CD4-positive, alpha-beta T cell (primary cell): ENCODE measurements around the gene ITGA11. TPM values are rescaled to one million over a fixed set of nuclear protein-coding genes. Genes with fewer than 3 reads are reported as not detected.

Experiments
- ATAC-seq: fragments of 200-7000 bp; cut with Tn5 transposase; one replicate; pipeline ENCODE4 v1.10.0; 2022; ENCODE audit warnings: mild to moderate bottlenecking; ENCODE audit not compliant: poor library complexity
- CTCF ChIA-PET: fragments of 350-600 bp; sonication (Branson Sonifier 250); formaldehyde crosslinking; loops from one replicate; lab custom pipeline; 2021; ENCODE audit warnings: antibody characterized with exemption, inconsistent platforms; lab: Charles Lee
- POLR2A ChIA-PET: fragments of 350-600 bp; sonication (Branson Sonifier 250); formaldehyde crosslinking; loops from one replicate; lab custom pipeline; 2021; ENCODE audit warnings: antibody characterized with exemption, inconsistent platforms; lab: Charles Lee
- DNase-seq, 14 experiments: peaks; one replicate each; pipeline ENCODE4 v3.0.0-alpha.2; 2013 to 2020; ENCODE audit warnings: mixed read lengths in 2 of 14
- H3K27ac ChIP-seq, 2 donors: one replicate each; pipeline versions ENCODE4 v1.5.1 to v1.7.0; 2013; ENCODE audit warnings: low read length in 2 of 2, low read depth in 1 of 2, mild to moderate bottlenecking in 1 of 2
- H3K27me3 ChIP-seq, 2 experiments: 1 replicate in 1 of 2; 2 replicates in 1 of 2; pipeline versions ENCODE4 v1.6.1 to v1.7.0; 2013; ENCODE audit warnings: low read length in 2 of 2, control low read depth in 1 of 2, mild to moderate bottlenecking in 1 of 2, moderate library complexity in 1 of 2; ENCODE audit not compliant: insufficient read depth in 2 of 2, control insufficient read depth in 1 of 2
- H3K36me3 ChIP-seq: one replicate; pipeline ENCODE4 v1.6.1; 2013; ENCODE audit warnings: low read length, control low read depth; ENCODE audit not compliant: insufficient read depth
- H3K4me1 ChIP-seq: one replicate; pipeline ENCODE4 v1.6.1; 2013; ENCODE audit warnings: low read length, control low read depth; ENCODE audit not compliant: insufficient read depth
- H3K4me3 ChIP-seq: one replicate; pipeline ENCODE4 v1.5.1; 2013; ENCODE audit warnings: mild to moderate bottlenecking, low read length, moderate library complexity
- H3K9me3 ChIP-seq, 2 experiments: 1 replicate in 1 of 2; 2 replicates in 1 of 2; pipeline versions ENCODE4 v1.6.1 to v1.7.0; 2013; ENCODE audit warnings: low read length in 2 of 2, mild to moderate bottlenecking in 2 of 2, control low read depth in 1 of 2, moderate library complexity in 1 of 2; ENCODE audit not compliant: control insufficient read depth in 1 of 2, insufficient read depth in 1 of 2
- H3K27ac Mint-ChIP-seq: one replicate; pipeline ENCODE4 v1.8.0; 2020; ENCODE audit warnings: mixed read lengths
- H3K27me3 Mint-ChIP-seq: one replicate; pipeline ENCODE4 v1.8.0; 2021; ENCODE audit warnings: mixed read lengths
- H3K36me3 Mint-ChIP-seq: one replicate; pipeline ENCODE4 v1.8.0; 2021; ENCODE audit warnings: low read depth, mixed read lengths
- H3K4me1 Mint-ChIP-seq: one replicate; pipeline ENCODE4 v1.8.0; 2021; ENCODE audit warnings: low read depth, mixed read lengths
- H3K4me3 Mint-ChIP-seq: one replicate; pipeline ENCODE4 v1.8.0; 2020; ENCODE audit warnings: mild to moderate bottlenecking, mixed read lengths
- H3K9me3 Mint-ChIP-seq: one replicate; pipeline ENCODE4 v1.8.0; 2020; ENCODE audit warnings: mixed read lengths
- intact Hi-C, 2 experiments: fragments of 100-400 bp; cut with DNase I in 1 of 2; cut with micrococcal nuclease in 1 of 2; formaldehyde crosslinking; loops; one replicate each; pipeline versions ENCODE4 v1.15.1 to v1.9.0; 2023 to 2025; cut with DNase I, micrococcal nuclease
- total RNA-seq, 174 experiments: library from RNA in 2 of 174; stranded (reverse) in 2 of 174; gene quantifications; one replicate each; pipeline ENCODE4 v1.2.3 and lab custom pipeline; 2021 to 2026
- TF ChIP-seq, protein P1 (sequence below): fragments of 200-600 bp; IDR thresholded peaks from one replicate; pipeline ENCODE4 v1.8.0; 2022; ENCODE audit warnings: antibody characterized with exemption, mild to moderate bottlenecking

Gene ITGA11
- total RNA-seq, 2 experiments from 2014 or later: 0.08 to 0.20 TPM

DNA sequence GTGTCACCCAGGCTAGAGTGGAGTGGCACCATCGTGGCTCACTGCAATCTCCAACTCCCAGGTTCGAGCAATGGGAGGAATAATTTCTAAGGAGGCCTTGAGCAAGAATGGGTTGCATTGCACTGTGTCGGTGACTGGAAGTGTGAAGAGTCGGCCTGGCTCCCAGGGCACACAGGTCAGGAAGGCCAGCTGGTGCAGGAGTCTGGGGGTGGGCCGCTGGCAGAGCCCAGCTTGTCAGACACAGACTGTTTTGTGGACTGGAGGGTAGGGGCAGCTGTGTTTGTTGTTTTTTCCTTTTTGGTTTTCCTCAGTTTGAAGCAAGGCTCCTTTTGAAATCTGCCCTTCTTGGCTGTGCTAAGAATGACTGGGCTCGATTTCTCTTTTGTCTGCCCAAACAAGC, 66.2 kb downstream of the ITGA11 start:
- intact Hi-C loops: no loop called here
- Mint-ChIP-seq H3K27me3 (no peaks in the 10 kb centered on the region), H3K9me3 (no peaks in the 10 kb centered on the region), H3K4me3 (no peak overlapping the region), H3K4me1 (peaks cover 8% of the 10 kb centered on the region), H3K36me3 (no peaks in the 10 kb centered on the region), H3K27ac (no peak overlapping the region)
- Histone ChIP-seq H3K4me1 (no peaks in the 10 kb centered on the region), H3K27ac (no peak overlapping the region), H3K36me3 (no peaks in the 10 kb centered on the region), H3K4me3 (no peak overlapping the region), H3K27me3 (peaks cover 0 to 3% of the 10 kb centered on the region in 2 experiments), H3K9me3 (no peaks in the 10 kb centered on the region)
- ATAC-seq (no peak), DNase-seq (no peak)
- ChIA-PET CTCF (no interaction called here), POLR2A (no interaction called here)
- TF ChIP-seq, protein P1, sequence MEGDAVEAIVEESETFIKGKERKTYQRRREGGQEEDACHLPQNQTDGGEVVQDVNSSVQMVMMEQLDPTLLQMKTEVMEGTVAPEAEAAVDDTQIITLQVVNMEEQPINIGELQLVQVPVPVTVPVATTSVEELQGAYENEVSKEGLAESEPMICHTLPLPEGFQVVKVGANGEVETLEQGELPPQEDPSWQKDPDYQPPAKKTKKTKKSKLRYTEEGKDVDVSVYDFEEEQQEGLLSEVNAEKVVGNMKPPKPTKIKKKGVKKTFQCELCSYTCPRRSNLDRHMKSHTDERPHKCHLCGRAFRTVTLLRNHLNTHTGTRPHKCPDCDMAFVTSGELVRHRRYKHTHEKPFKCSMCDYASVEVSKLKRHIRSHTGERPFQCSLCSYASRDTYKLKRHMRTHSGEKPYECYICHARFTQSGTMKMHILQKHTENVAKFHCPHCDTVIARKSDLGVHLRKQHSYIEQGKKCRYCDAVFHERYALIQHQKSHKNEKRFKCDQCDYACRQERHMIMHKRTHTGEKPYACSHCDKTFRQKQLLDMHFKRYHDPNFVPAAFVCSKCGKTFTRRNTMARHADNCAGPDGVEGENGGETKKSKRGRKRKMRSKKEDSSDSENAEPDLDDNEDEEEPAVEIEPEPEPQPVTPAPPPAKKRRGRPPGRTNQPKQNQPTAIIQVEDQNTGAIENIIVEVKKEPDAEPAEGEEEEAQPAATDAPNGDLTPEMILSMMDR: no peak

DNA sequence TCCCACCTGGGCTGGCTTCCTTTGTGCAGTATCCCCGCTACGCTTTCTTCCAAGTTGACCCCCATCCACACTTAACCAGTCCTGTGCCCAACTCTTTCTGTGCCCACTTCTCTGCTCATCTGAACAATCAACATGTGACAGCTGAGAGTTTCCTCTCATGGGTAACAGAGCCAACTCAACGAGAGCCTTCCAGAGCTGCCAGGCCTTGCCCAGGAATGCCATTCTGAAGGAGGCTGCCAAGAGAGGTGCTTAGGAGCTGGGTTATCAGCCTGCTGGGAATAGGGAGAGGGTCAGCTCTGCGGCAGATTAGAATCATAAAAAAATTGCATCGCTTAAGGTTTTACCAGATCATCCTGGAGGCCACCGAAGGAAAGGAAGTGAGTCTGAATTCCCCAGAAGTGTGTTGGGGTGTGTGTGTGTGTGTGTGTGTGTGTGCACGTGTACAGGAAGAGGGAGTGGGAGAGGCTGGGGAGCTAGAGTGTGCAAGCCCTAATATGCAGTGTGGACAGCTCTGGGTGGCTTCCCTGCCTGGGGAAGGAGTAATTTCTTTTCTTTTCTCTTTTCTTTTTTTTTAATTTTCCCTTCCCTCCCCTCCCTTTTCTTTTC, 66.7 kb downstream of the ITGA11 start:
- peaks cover 0 to 3% of the 10 kb centered on the region in 2 experiments for H3K27me3 ChIP-seq
- H3K36me3 ChIP-seq: no peaks in the 10 kb centered on the region
- no peak overlapping the region for H3K27ac ChIP-seq
- intact Hi-C loops: no loop called here
- TF ChIP-seq, protein P1: no peak
- no peaks in the 10 kb centered on the region for H3K4me1 ChIP-seq
- ATAC-seq (no peak), DNase-seq (no peak)
- H3K27me3 Mint-ChIP-seq: no peaks in the 10 kb centered on the region
- H3K36me3 Mint-ChIP-seq: no peaks in the 10 kb centered on the region
- H3K4me3 Mint-ChIP-seq: no peak overlapping the region
- ChIA-PET POLR2A (interaction anchor here (0.8 kb wide), 1 partner anchor 88 kb away, joined by 3 read pairs; the partner anchor contains the start of gene FEM1B), CTCF (no interaction called here)
- no peaks in the 10 kb centered on the region for H3K9me3 Mint-ChIP-seq
- no peak overlapping the region for H3K27ac Mint-ChIP-seq
- no peaks in the 10 kb centered on the region for H3K9me3 ChIP-seq
- peaks cover 8% of the 10 kb centered on the region for H3K4me1 Mint-ChIP-seq
- no peak overlapping the region for H3K4me3 ChIP-seq

DNA sequence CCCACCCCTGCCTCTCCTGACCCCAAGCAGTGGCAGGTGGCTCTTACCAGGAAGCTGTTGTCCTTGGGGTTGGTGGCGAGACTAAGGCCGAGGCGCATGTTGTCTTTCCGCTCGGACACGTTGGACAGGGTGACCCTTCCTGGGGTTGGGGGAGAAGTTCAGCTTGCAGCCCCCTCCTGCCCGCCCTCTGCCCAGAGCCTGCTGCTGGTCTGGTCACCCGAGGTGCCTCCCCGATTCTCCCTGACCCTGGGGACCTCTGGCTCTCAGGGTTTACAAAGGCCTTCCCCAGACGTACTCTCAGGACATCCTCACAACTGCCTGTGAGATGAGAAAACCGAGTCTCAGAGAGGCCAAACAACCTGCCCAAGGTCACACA, 67.3 kb downstream of the ITGA11 start:
- no peak overlapping the region for H3K4me3 ChIP-seq
- H3K27ac ChIP-seq: no peak overlapping the region
- H3K9me3 ChIP-seq: no peaks in the 10 kb centered on the region
- Mint-ChIP-seq H3K36me3 (no peaks in the 10 kb centered on the region), H3K27ac (no peak overlapping the region), H3K27me3 (no peaks in the 10 kb centered on the region), H3K4me3 (no peak overlapping the region), H3K9me3 (no peaks in the 10 kb centered on the region), H3K4me1 (peaks cover 8% of the 10 kb centered on the region)
- no peak for ATAC-seq
- peaks cover 0 to 3% of the 10 kb centered on the region in 2 experiments for H3K27me3 ChIP-seq
- TF ChIP-seq, protein P1: no peak
- no peaks in the 10 kb centered on the region for H3K36me3 ChIP-seq
- ChIA-PET CTCF (no interaction called here), POLR2A (interaction anchor here (0.8 kb wide), 2 partner anchors 87 to 112 kb away, joined by 3 read pairs; partner anchors contain the start of gene FEM1B)
- no peak for DNase-seq
- intact Hi-C loops: no loop called here
- no peaks in the 10 kb centered on the region for H3K4me1 ChIP-seq
